ENCODE data around the gene SNTB2.

GRCh38 chr16:69267633-69268032 lies 80.7 kb downstream of the SNTB2 start:
- TF ChIP-seq CTCF (IDR thresholded peaks at IDR 0.05) (no peak), EP300 (IDR thresholded peaks at IDR 0.05) (no peak), POLR2AphosphoS5 (IDR thresholded peaks at IDR 0.05) (no peak), POLR2A (IDR thresholded peaks at IDR 0.05) (no peak)
